ENCODE results near the gene PIP.
A peak's percentile ranks its signal among the peaks of the same experiment; 100 is the strongest.
"Not testable (repeated sequence)": the region's sequence is repeated elsewhere in the genome, so short reads cannot be mapped to it uniquely, and the experiment has no call there.

Gene PIP, protein sequence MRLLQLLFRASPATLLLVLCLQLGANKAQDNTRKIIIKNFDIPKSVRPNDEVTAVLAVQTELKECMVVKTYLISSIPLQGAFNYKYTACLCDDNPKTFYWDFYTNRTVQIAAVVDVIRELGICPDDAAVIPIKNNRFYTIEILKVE

GRCh38 chr7:143131781-143132180 lies at the start of gene PIP:
Gene PIP (plus strand): TSS chr7:143132077. CDS start chr7:143132117, 40 bp downstream.
- H3K4me3 ChIP-seq (ENCODE audit: low read depth in 1 of 2, low read length in 2 of 2) = no peak within 1 kb of the TSS
- H3K36me3 ChIP-seq (ENCODE audit: control insufficient read depth in 1 of 2, insufficient read depth in 2 of 2, low read length in 2 of 2) = no peaks in the 10 kb centered on the region
- no peaks in the 10 kb centered on the region for H3K9me3 ChIP-seq (ENCODE audit: control insufficient read depth in 1 of 2, low read length in 2 of 2)
- no peak within 1 kb of the TSS for H3K27ac ChIP-seq (ENCODE audit: low read length)
- H3K27me3 ChIP-seq (ENCODE audit: low read depth, low read length) = no peaks in the 10 kb centered on the region
- no peaks in the 10 kb centered on the region for H3K4me1 ChIP-seq (ENCODE audit: control insufficient read depth in 1 of 2, insufficient read depth in 2 of 2, low read length in 2 of 2)

GRCh38 chr7:143085109-143085508 lies 46.8 kb upstream of the PIP start:
- peaks cover 0 to 5% of the 10 kb centered on the region in 2 donors for H3K9me3 ChIP-seq (ENCODE audit: control insufficient read depth in 1 of 2, low read length in 2 of 2)
- H3K4me3 ChIP-seq (ENCODE audit: low read depth in 1 of 2, low read length in 2 of 2) = no peak overlapping the region
- H3K36me3 ChIP-seq (ENCODE audit: control insufficient read depth in 1 of 2, insufficient read depth in 2 of 2, low read length in 2 of 2) = no peaks in the 10 kb centered on the region
- H3K4me1 ChIP-seq (ENCODE audit: control insufficient read depth in 1 of 2, insufficient read depth in 2 of 2, low read length in 2 of 2) = no peaks in the 10 kb centered on the region
- no peak overlapping the region for H3K27ac ChIP-seq (ENCODE audit: low read length)
- no peaks in the 10 kb centered on the region for H3K27me3 ChIP-seq (ENCODE audit: low read depth, low read length)

GRCh38 chr7:143085610-143086009 lies 46.3 kb upstream of the PIP start:
- H3K36me3 ChIP-seq (ENCODE audit: control insufficient read depth in 1 of 2, insufficient read depth in 2 of 2, low read length in 2 of 2); H3K27ac ChIP-seq (ENCODE audit: low read length); H3K4me3 ChIP-seq (ENCODE audit: low read depth in 1 of 2, low read length in 2 of 2); H3K27me3 ChIP-seq (ENCODE audit: low read depth, low read length); H3K4me1 ChIP-seq (ENCODE audit: control insufficient read depth in 1 of 2, insufficient read depth in 2 of 2, low read length in 2 of 2); H3K9me3 ChIP-seq (ENCODE audit: control insufficient read depth in 1 of 2, low read length in 2 of 2): not testable (repeated sequence)

- H3K27ac ChIP-seq (ENCODE audit: low read length); H3K27me3 ChIP-seq (ENCODE audit: low read depth, low read length); H3K4me1 ChIP-seq (ENCODE audit: control insufficient read depth in 1 of 2, insufficient read depth in 2 of 2, low read length in 2 of 2); H3K9me3 ChIP-seq (ENCODE audit: control insufficient read depth in 1 of 2, low read length in 2 of 2); H3K36me3 ChIP-seq (ENCODE audit: control insufficient read depth in 1 of 2, insufficient read depth in 2 of 2, low read length in 2 of 2); H3K4me3 ChIP-seq (ENCODE audit: low read depth in 1 of 2, low read length in 2 of 2): not testable (repeated sequence)
Observed at GRCh38 chr7:143088549-143089231, 43.2 kb upstream of the PIP start.

GRCh38 chr7:143096146-143096545 lies 35.7 kb upstream of the PIP start:
- Histone ChIP-seq H3K27ac (ENCODE audit: low read length) (no peak overlapping the region), H3K9me3 (ENCODE audit: control insufficient read depth in 1 of 2, low read length in 2 of 2) (peaks cover 9 to 19% of the 10 kb centered on the region in 2 donors), H3K4me3 (ENCODE audit: low read depth in 1 of 2, low read length in 2 of 2) (no peak overlapping the region), H3K27me3 (ENCODE audit: low read depth, low read length) (no peaks in the 10 kb centered on the region), H3K4me1 (ENCODE audit: control insufficient read depth in 1 of 2, insufficient read depth in 2 of 2, low read length in 2 of 2) (no peaks in the 10 kb centered on the region), H3K36me3 (ENCODE audit: control insufficient read depth in 1 of 2, insufficient read depth in 2 of 2, low read length in 2 of 2) (no peaks in the 10 kb centered on the region)

DNA sequence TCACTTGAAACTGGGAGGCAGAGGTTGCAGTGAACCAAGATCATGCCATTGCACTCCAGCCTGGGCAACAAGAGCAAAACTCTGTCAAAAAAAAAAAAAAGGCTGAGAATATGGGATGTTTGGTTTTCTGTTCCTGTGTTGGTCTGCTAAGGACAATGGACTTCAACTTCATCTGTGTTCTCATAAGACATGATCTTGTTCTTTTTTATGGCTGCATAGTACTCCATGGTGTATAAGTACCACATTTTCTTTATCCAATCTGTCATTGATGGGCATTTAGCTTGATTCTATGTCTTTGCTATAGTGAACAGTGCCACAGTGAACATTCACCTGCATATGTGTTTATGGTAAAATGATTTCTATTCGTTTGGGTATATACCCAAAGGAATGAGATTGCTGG lies 32.3 kb upstream of the PIP start:
- Histone ChIP-seq H3K4me3 (ENCODE audit: low read depth in 1 of 2, low read length in 2 of 2) (peak overlapping the region in 1 of 2 donors; percentile 2), H3K9me3 (ENCODE audit: control insufficient read depth in 1 of 2, low read length in 2 of 2) (peaks cover 9 to 22% of the 10 kb centered on the region in 2 donors)
- H3K27ac ChIP-seq (ENCODE audit: low read length); H3K27me3 ChIP-seq (ENCODE audit: low read depth, low read length); H3K36me3 ChIP-seq (ENCODE audit: control insufficient read depth in 1 of 2, insufficient read depth in 2 of 2, low read length in 2 of 2); H3K4me1 ChIP-seq (ENCODE audit: control insufficient read depth in 1 of 2, insufficient read depth in 2 of 2, low read length in 2 of 2): not testable (repeated sequence)

- no peak overlapping the region for H3K27ac ChIP-seq (ENCODE audit: low read length)
- no peaks in the 10 kb centered on the region for H3K27me3 ChIP-seq (ENCODE audit: low read depth, low read length)
- no peaks in the 10 kb centered on the region for H3K36me3 ChIP-seq (ENCODE audit: control insufficient read depth in 1 of 2, insufficient read depth in 2 of 2, low read length in 2 of 2)
- H3K4me1 ChIP-seq (ENCODE audit: control insufficient read depth in 1 of 2, insufficient read depth in 2 of 2, low read length in 2 of 2) = no peaks in the 10 kb centered on the region
- H3K9me3 ChIP-seq (ENCODE audit: control insufficient read depth in 1 of 2, low read length in 2 of 2) = peaks cover 0 to 8% of the 10 kb centered on the region in 2 donors
- H3K4me3 ChIP-seq (ENCODE audit: low read depth in 1 of 2, low read length in 2 of 2) = no peak overlapping the region
Observed at GRCh38 chr7:143104759-143105158, 27.1 kb upstream of the PIP start.

DNA sequence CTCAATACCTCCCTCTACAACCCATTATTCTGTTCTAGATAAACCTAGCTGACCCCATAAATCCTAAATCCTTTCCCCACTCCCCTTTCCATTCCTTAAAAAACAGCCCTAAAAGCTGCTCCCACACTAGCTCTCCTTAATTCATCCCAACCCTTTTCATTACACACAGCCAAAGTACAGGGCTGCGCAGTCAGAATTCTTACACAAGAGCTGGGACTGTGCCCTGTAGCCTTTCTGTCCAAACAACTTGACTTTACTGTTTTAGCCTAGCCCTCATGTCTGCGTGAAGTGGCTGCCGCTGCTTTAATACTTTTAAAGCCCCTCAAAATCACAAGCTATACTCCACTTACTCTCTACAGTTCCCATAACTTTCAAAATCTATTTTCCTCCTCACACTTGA lies 23.9 kb upstream of the PIP start:
- H3K9me3 ChIP-seq (ENCODE audit: control insufficient read depth in 1 of 2, low read length in 2 of 2); H3K27ac ChIP-seq (ENCODE audit: low read length); H3K27me3 ChIP-seq (ENCODE audit: low read depth, low read length); H3K4me1 ChIP-seq (ENCODE audit: control insufficient read depth in 1 of 2, insufficient read depth in 2 of 2, low read length in 2 of 2); H3K36me3 ChIP-seq (ENCODE audit: control insufficient read depth in 1 of 2, insufficient read depth in 2 of 2, low read length in 2 of 2); H3K4me3 ChIP-seq (ENCODE audit: low read depth in 1 of 2, low read length in 2 of 2): not testable (repeated sequence)

DNA sequence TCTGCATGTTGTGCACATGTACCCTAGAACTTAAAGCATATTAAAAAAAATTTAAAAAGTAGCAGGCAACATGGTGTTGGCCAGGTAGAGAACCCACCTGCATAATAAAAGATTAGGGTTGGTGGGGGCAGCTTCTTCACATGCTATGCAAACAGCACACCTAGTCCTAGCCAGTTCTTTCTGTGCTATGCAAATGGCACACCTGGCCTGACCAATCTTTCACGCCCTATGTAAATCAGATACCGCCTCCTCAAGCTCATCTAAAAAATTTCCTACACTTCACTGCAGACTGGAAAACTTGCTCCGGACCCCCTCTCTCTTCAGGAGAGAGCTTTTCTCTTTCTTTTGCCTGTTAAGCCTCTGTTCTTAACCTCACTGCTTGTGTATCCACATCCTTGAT lies 14.5 kb upstream of the PIP start:
- no peaks in the 10 kb centered on the region for H3K9me3 ChIP-seq (ENCODE audit: control insufficient read depth in 1 of 2, low read length in 2 of 2)
- no peaks in the 10 kb centered on the region for H3K36me3 ChIP-seq (ENCODE audit: control insufficient read depth in 1 of 2, insufficient read depth in 2 of 2, low read length in 2 of 2)
- H3K27me3 ChIP-seq (ENCODE audit: low read depth, low read length) = no peaks in the 10 kb centered on the region
- no peak overlapping the region for H3K27ac ChIP-seq (ENCODE audit: low read length)
- no peaks in the 10 kb centered on the region for H3K4me1 ChIP-seq (ENCODE audit: control insufficient read depth in 1 of 2, insufficient read depth in 2 of 2, low read length in 2 of 2)
- H3K4me3 ChIP-seq (ENCODE audit: low read depth in 1 of 2, low read length in 2 of 2) = no peak overlapping the region

- no peaks in the 10 kb centered on the region for H3K27me3 ChIP-seq (ENCODE audit: low read depth, low read length)
- H3K4me3 ChIP-seq (ENCODE audit: low read depth in 1 of 2, low read length in 2 of 2) = no peak overlapping the region
- H3K27ac ChIP-seq (ENCODE audit: low read length) = no peak overlapping the region
- no peaks in the 10 kb centered on the region for H3K36me3 ChIP-seq (ENCODE audit: control insufficient read depth in 1 of 2, insufficient read depth in 2 of 2, low read length in 2 of 2)
- peaks cover 0 to 8% of the 10 kb centered on the region in 2 donors for H3K9me3 ChIP-seq (ENCODE audit: control insufficient read depth in 1 of 2, low read length in 2 of 2)
- no peaks in the 10 kb centered on the region for H3K4me1 ChIP-seq (ENCODE audit: control insufficient read depth in 1 of 2, insufficient read depth in 2 of 2, low read length in 2 of 2)
Observed at GRCh38 chr7:143120691-143121405, 11.0 kb upstream of the PIP start.

DNA sequence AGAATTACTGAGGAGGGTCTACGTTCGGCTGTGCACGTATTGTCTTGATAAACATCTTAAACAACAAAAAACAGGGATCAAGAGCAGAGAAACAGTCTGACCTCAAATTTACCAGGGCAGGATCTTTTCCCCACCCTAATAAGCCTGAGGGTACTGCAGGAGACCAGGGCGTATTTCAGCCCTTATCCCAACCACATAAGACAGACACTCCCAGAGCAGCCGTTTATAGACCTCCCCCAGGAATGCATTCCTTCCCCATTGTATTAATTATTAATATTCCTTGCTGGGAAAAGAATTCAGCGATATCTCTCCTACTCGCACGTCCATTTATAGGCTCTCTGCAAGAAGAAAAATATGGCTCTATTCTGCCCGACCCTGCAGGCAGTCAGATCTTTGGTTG lies 8.6 kb upstream of the PIP start:
- H3K9me3 ChIP-seq (ENCODE audit: control insufficient read depth in 1 of 2, low read length in 2 of 2); H3K4me3 ChIP-seq (ENCODE audit: low read depth in 1 of 2, low read length in 2 of 2); H3K4me1 ChIP-seq (ENCODE audit: control insufficient read depth in 1 of 2, insufficient read depth in 2 of 2, low read length in 2 of 2); H3K27ac ChIP-seq (ENCODE audit: low read length); H3K36me3 ChIP-seq (ENCODE audit: control insufficient read depth in 1 of 2, insufficient read depth in 2 of 2, low read length in 2 of 2); H3K27me3 ChIP-seq (ENCODE audit: low read depth, low read length): not testable (repeated sequence)

Data from muscle layer of duodenum (tissue), 2 donors.